HCT116 (cell line): Measurements from ENCODE around the gene MS4A3. TPM values are rescaled to one million over a fixed set of nuclear protein-coding genes. Genes with fewer than 3 reads are reported as not detected.

Source experiments
- ATAC-seq: fragments of 200-7000 bp; cut with Tn5 transposase; 2 replicates; pipeline ENCODE4 v1.9.1; 2020; ENCODE audit warnings: mild to moderate bottlenecking, moderate library complexity
- BruUV-seq: library from RNA; stranded (reverse); fragments of 400-500 nt; replicated peaks from 2 replicates; lab custom pipeline; 2021; lab: Mats Ljungman, UMichigan
- CTCF ChIA-PET: fragments of 300-600 bp; sonication (Branson Sonifier 250); formaldehyde crosslinking; loops from one replicate; lab custom pipeline; 2021; ENCODE audit warnings: antibody characterized with exemption; lab: Charles Lee
- POLR2A ChIA-PET: fragments of 300-600, 350-600 bp; sonication (Branson Sonifier 250); formaldehyde crosslinking; loops from one replicate; lab custom pipeline; 2021; ENCODE audit warnings: antibody characterized with exemption; lab: Charles Lee
- RAD21 ChIA-PET, 2 experiments: fragments of 300-600 bp; sonication (Branson Sonifier 250); formaldehyde crosslinking; loops; one replicate each; lab custom pipeline; 2023; ENCODE audit warnings: low total read pairs in 2 of 2; ENCODE audit not compliant: uncharacterized antibody in 2 of 2, unreplicated experiment in 2 of 2, low non-redundant PET in 1 of 2; lab: Charles Lee
- DNase-seq: peaks from one replicate; pipeline ENCODE4 v3.0.0-alpha.2; 2010; ENCODE audit warnings: low read depth, low spot score
- H2AFZ ChIP-seq: fragments of 200-600 bp; shearing (Covaris generic), sonication (generic); 2 replicates; pipeline ENCODE4 v1.6.1; 2017; ENCODE audit warnings: low read depth, mixed run types, mixed read lengths, antibody characterized with exemption, low read length; ENCODE audit not compliant: poor library complexity, severe bottlenecking
- H3K27ac ChIP-seq: 2 replicates; pipeline ENCODE4 v1.5.1; 2012; ENCODE audit warnings: low read depth, low read length
- H3K27me3 ChIP-seq: fragments of 200-600 bp; sonication (generic); 2 replicates; pipeline ENCODE4 v1.6.1; 2016; ENCODE audit warnings: mixed run types, low read length, mixed read lengths; ENCODE audit not compliant: insufficient read depth
- H3K36me3 ChIP-seq, 2 experiments: fragments of 200-500 bp in 1 of 2; fragments of 200-600 bp in 1 of 2; sonication (Bioruptor generic) in 1 of 2; sonication (generic) in 1 of 2; 2 replicates each; pipeline versions ENCODE4 v1.5.1 to v1.6.1; 2014 to 2016; ENCODE audit warnings: low read length in 2 of 2, inconsistent platforms in 1 of 2, mixed read lengths in 1 of 2, mixed run types in 1 of 2; ENCODE audit not compliant: insufficient read depth in 2 of 2, control insufficient read depth in 1 of 2
- H3K4me1 ChIP-seq, 2 experiments: fragments of 200-600 bp in 1 of 2; sonication (generic) in 1 of 2; 2 replicates each; pipeline versions ENCODE4 v1.5.1 to v1.6.1; 2012 to 2017; ENCODE audit warnings: low read length in 2 of 2, inconsistent platforms in 1 of 2, mild to moderate bottlenecking in 1 of 2, mixed read lengths in 1 of 2, mixed run types in 1 of 2, moderate library complexity in 1 of 2; ENCODE audit not compliant: insufficient read depth in 2 of 2, control insufficient read depth in 1 of 2
- H3K4me2 ChIP-seq: fragments of 200-600 bp; sonication (generic); 2 replicates; pipeline ENCODE4 v1.6.1; 2017; ENCODE audit warnings: mixed run types, low read length, mixed read lengths
- H3K4me3 ChIP-seq, 2 experiments: fragments of 200-600 bp in 1 of 2; sonication (generic) in 1 of 2; replicated peaks in 1 of 2; 2 replicates each; pipeline ENCODE4 v1.5.1; 2011 to 2016; ENCODE audit warnings: low read length in 2 of 2, control low read depth in 1 of 2, low read depth in 1 of 2, mild to moderate bottlenecking in 1 of 2, mixed read lengths in 1 of 2, mixed run types in 1 of 2
- H3K79me2 ChIP-seq: fragments of 200-600 bp; sonication (generic); 2 replicates; pipeline ENCODE4 v1.6.1; 2017; ENCODE audit warnings: mild to moderate bottlenecking, mixed run types, low read length, moderate library complexity, mixed read lengths; ENCODE audit not compliant: insufficient read depth
- H3K9ac ChIP-seq: fragments of 200-600 bp; sonication (generic); 2 replicates; pipeline ENCODE4 v1.6.1; 2016; ENCODE audit warnings: low read length, mixed read lengths
- H3K9me2 ChIP-seq: fragments of 200-600 bp; sonication (generic), shearing (Covaris generic); 2 replicates; pipeline ENCODE4 v1.6.1; 2017; ENCODE audit warnings: mixed run types, mild to moderate bottlenecking, moderate library complexity; ENCODE audit not compliant: insufficient read depth
- H3K9me3 ChIP-seq, 2 experiments: fragments of 200-500 bp in 1 of 2; fragments of 200-600 bp in 1 of 2; sonication (Bioruptor generic) in 1 of 2; sonication (generic) in 1 of 2; 2 replicates each; pipeline ENCODE4 v1.6.1; 2014 to 2017; ENCODE audit warnings: low read length in 2 of 2, mixed read lengths in 2 of 2, inconsistent platforms in 1 of 2, low read depth in 1 of 2, mild to moderate bottlenecking in 1 of 2, mixed run types in 1 of 2, moderate library complexity in 1 of 2; ENCODE audit not compliant: control insufficient read depth in 1 of 2, insufficient read depth in 1 of 2
- H4K20me1 ChIP-seq: fragments of 200-600 bp; sonication (generic), shearing (Covaris generic); 2 replicates; pipeline ENCODE4 v1.6.1; 2017; ENCODE audit warnings: mixed run types, mild to moderate bottlenecking, moderate library complexity; ENCODE audit not compliant: insufficient read depth
- CBX3 ChIP-seq: IDR thresholded peaks from 2 replicates; pipeline ENCODE4 v1.6.1; 2012; ENCODE audit warnings: low read depth
- CEBPB ChIP-seq: IDR thresholded peaks from 2 replicates; pipeline ENCODE4 v1.6.1; 2012; ENCODE audit warnings: low read depth
- CTCF ChIP-seq, 3 experiments: fragments of 200-600 bp in 1 of 3; sonication (generic) in 1 of 3; IDR thresholded peaks in 2 of 3; conservative IDR thresholded peaks in 1 of 3; 2 replicates each; pipeline ENCODE4 v1.5.1; 2012 to 2017; ENCODE audit warnings: low read depth in 2 of 3, low read length in 2 of 3, antibody characterized with exemption in 1 of 3, borderline replicate concordance in 1 of 3, control low read depth in 1 of 3, mild to moderate bottlenecking in 1 of 3, mixed read lengths in 1 of 3, mixed run types in 1 of 3, moderate library complexity in 1 of 3; ENCODE audit not compliant: insufficient read depth in 1 of 3
- EZH2phosphoT487 ChIP-seq: fragments of 200-600 bp; IDR thresholded peaks from 2 replicates; pipeline ENCODE4 v1.6.1; 2018; ENCODE audit warnings: antibody characterized with exemption, borderline replicate concordance
- FOSL1 ChIP-seq: IDR thresholded peaks from 2 replicates; pipeline ENCODE4 v1.6.1; 2012; ENCODE audit warnings: low read depth
- JUND ChIP-seq: IDR thresholded peaks from 2 replicates; pipeline ENCODE4 v1.6.1; 2012
- POLR2AphosphoS5 ChIP-seq: IDR thresholded peaks from 2 replicates; pipeline ENCODE4 v1.6.1; 2011; ENCODE audit warnings: mild to moderate bottlenecking, low read depth, low read length, moderate library complexity
- SIN3A ChIP-seq: IDR thresholded peaks from 2 replicates; pipeline ENCODE4 v1.6.1; 2012; ENCODE audit warnings: low read depth
- SP1 ChIP-seq: IDR thresholded peaks from 2 replicates; pipeline ENCODE4 v1.6.1; 2012; ENCODE audit warnings: low read depth
- SRF ChIP-seq: IDR thresholded peaks from 2 replicates; pipeline ENCODE4 v1.6.1; 2012; ENCODE audit warnings: low read depth
- TCF7L2 ChIP-seq: IDR thresholded peaks from 2 replicates; pipeline ENCODE4 v1.7.0; 2011; ENCODE audit warnings: borderline replicate concordance, inconsistent platforms; ENCODE audit not compliant: insufficient read depth, insufficient read length; ENCODE audit errors: extremely low read depth
- YY1 ChIP-seq: IDR thresholded peaks from 2 replicates; pipeline ENCODE4 v1.6.1; 2011; ENCODE audit warnings: low read length, low read depth, moderate library complexity, mild to moderate bottlenecking; ENCODE audit not compliant: insufficient replicate concordance; ENCODE audit errors: extremely low read depth
- ZBTB33 ChIP-seq: IDR thresholded peaks from 2 replicates; pipeline ENCODE4 v1.6.1; 2011; ENCODE audit warnings: mild to moderate bottlenecking, low read length, moderate library complexity; ENCODE audit not compliant: insufficient replicate concordance; ENCODE audit errors: extremely low read depth
- ZFX ChIP-seq: fragments of 450-650 bp; IDR thresholded peaks from 2 replicates; pipeline ENCODE4 v1.6.1; 2017
- intact Hi-C: fragments of 100-400 bp; cut with micrococcal nuclease; formaldehyde crosslinking; loops from 2 replicates; pipeline ENCODE4 v1.10.0; 2022
- total RNA-seq: library from RNA; stranded (reverse); gene quantifications from one replicate; pipeline ENCODE4 v1.2.1, GENCODE V29; 2021; ENCODE audit not compliant: unreplicated experiment
- TF ChIP-seq, protein P1 (sequence below): IDR thresholded peaks from 2 replicates; pipeline ENCODE4 v1.6.1; 2012

Gene MS4A3
- total RNA-seq, 1 experiment from 2014 or later: not detected

DNA sequence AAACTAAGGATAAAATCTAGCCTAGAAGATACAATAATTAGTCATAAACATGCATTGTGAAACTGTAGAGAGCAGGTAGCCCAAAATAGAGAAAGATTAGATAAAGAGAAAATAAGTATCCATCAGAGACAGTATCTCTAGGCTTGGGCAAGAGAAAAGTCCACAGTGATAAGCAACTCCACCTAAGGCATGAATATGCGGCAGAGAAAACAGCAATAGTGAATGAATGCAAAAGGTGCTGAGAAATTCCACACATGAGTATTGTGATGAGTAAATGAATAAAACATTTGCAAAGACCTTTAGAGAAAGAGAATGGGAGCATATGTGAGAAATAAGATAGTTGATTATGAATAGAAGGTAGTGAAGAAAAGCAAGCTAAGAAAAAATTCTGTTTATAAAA, 40.7 kb downstream of the MS4A3 start:
- Histone ChIP-seq H3K9ac (no peak overlapping the region), H3K27ac (no peak overlapping the region), H3K4me1 (no peaks in the 10 kb centered on the region), H4K20me1 (no peaks in the 10 kb centered on the region), H3K79me2 (no peaks in the 10 kb centered on the region), H3K36me3 (no peaks in the 10 kb centered on the region), H3K4me3 (no peak overlapping the region), H3K4me2 (no peak overlapping the region), H3K9me2 (no peaks in the 10 kb centered on the region), H3K9me3 (no peaks in the 10 kb centered on the region), H2AFZ (no peak overlapping the region), H3K27me3 (no peaks in the 10 kb centered on the region)
- RAD21 ChIA-PET: no interaction called here
- intact Hi-C loops: no loop called here
- DNase-seq: no peak
- ATAC-seq: no peak
- TF ChIP-seq SP1: no peak
- TF ChIP-seq TCF7L2: no peak
- TF ChIP-seq, protein P1, sequence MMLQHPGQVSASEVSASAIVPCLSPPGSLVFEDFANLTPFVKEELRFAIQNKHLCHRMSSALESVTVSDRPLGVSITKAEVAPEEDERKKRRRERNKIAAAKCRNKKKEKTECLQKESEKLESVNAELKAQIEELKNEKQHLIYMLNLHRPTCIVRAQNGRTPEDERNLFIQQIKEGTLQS: no peak
- no peak for TF ChIP-seq EZH2phosphoT487
- TF ChIP-seq CTCF (IDR thresholded peaks at IDR 0.05 in 2 of 3, conservative IDR thresholded peaks at IDR 0.05 in 1 of 3; ENCODE audit: borderline replicate concordance in 1 of 3, insufficient read depth in 1 of 3, low read depth in 2 of 3, low read length in 2 of 3): no peak
- no peak for TF ChIP-seq FOSL1
- TF ChIP-seq ZFX: no peak
- TF ChIP-seq POLR2AphosphoS5: no peak
- TF ChIP-seq ZBTB33: no peak
- no peak for TF ChIP-seq CBX3
- TF ChIP-seq JUND: no peak
- TF ChIP-seq SIN3A: no peak
- no peak for TF ChIP-seq CEBPB
- no peak for TF ChIP-seq YY1
- no peak for TF ChIP-seq SRF
- CTCF ChIA-PET: no interaction called here
- POLR2A ChIA-PET: interaction anchor here (0.7 kb wide), 1 partner anchor 208 kb away, joined by 3 read pairs; no protein-coding TSS in a partner anchor
- no TSS peak for BruUV-seq
